Inferior parietal cortex (tissue), 1 donor: ENCODE results near the gene TJAP1.
"Not testable (repeated sequence)": the region's sequence is repeated elsewhere in the genome, so short reads cannot be mapped to it uniquely, and the experiment has no call there.

Source experiments
- DNase-seq: peaks from one replicate; pipeline ENCODE4 v3.0.0-alpha.2; 2016; ENCODE audit errors: extremely low spot score

The TJAP1 gene

DNA sequence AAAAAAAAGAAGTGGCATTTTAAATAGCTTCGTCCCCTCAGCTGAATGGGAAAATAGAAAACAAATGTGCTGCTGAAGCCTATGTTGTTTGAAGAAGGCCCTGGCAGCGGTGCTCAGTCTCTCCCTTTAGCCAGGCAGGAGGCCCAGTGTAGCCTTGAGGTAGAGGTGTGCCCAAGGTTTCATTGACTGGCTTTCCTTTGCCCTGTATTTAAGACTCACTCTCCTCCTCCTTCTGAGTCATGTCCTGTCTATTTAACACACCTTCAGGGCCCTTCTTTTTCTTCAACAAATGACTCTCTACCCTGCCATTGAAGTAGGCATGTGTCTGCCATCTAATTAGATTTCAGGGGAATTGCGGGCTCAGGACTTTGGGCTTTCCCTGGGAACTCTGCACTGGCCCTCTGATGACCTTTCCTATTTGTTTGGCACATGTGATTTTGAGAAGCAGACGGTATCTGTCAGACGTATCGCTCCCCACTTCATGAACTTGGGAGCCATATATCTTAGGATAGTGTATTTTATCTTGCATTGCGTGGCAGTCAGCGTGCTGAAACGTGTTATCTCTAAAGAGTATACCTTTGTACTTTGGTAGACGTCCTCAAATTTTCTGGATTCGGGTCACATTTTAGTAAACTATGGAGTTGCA, 4.3 kb downstream of the TJAP1 start:
- no peak for DNase-seq

DNA sequence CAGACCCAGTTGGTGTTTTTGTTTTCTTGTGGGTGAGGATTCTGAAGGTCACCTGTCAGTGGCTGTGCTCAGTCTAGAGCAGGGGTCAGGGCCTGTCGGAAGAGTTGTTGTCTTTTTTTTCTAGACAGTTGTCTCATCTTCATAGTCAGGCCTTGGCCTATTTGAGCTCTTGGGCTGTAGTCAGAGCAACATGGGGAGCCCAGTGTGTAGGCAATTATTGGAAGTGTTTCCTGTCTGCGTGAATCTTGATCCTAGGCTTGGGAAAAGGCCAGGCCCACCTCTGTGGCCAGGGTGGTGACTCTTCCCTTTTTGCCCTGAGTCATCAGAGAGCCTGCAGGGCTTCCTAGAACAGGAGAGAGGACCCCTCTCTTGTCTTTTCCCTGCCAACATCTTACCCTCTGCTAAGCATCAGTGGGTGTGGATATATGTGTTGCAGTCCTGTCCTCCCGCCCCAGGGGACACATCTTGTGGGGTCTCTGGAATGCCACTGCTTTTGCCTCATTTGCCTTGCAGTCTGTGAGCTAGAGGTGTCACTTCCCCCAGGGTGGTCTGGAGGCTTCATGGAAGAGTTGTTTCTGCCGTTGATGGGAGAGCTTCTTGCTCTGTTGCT, 11.4 kb downstream of the TJAP1 start:
- no peak for DNase-seq

DNA sequence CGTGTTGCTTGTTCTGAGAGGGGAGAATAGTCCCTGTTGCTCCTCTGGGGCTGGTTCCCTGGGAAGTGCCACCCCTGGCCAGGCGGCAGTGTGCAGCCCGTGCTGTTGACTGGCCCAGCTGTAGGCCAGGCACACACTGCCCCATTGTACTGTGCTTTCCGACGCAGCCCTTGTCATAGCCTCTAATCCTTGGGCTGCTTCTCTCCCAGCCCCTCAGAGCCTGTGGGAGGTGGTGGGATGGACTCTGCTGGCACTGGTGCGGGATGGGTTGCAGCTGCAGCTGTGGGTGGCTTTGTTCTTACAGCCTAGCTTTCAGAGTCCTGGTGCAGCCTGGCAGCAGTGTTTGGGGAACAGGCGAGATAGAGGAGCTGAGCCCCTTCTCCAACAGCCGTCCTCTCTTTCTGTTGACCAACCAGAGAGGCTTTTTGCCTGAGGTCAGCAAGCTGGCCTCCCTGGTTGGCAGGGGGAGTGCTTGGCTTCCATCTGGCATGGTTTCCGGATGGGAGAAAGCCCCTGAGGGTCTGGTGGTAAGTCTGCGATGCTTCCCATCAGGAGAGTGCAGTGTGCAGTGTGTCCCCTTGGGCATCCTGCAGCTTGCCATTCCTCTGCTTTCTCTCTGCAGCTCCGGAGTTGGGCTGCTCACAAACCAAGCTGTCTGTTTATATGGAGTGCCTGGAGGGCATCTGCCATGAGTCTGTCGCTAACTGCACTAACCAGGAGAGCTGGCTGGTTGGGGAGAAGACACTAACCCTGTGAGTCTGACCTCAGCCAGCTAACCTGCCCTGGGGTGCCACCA, 12.1 kb downstream of the TJAP1 start:
- DNase-seq, result peak; percentile 88

DNA sequence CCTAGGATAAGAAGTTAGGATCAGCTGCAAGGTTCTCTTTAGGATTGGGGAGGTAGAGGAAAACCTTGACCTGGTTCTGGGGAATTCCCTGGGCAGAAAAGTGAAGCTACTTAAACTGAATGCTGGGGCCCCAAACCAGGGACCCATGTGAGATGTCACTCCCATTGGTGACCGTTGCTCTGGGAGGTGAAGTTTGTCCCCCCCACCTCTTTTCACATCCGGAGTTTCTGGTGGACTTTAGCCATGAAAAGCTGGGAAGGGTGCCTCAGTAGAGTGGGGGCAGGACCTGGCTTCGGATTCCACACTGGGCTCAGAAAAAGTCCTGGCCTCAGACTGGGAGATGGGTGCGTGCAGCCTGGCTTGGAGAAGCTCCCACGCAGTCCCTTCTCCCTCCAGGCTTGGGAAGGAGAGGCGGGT, 13.2 kb downstream of the TJAP1 start:
- DNase-seq, result no peak

DNA sequence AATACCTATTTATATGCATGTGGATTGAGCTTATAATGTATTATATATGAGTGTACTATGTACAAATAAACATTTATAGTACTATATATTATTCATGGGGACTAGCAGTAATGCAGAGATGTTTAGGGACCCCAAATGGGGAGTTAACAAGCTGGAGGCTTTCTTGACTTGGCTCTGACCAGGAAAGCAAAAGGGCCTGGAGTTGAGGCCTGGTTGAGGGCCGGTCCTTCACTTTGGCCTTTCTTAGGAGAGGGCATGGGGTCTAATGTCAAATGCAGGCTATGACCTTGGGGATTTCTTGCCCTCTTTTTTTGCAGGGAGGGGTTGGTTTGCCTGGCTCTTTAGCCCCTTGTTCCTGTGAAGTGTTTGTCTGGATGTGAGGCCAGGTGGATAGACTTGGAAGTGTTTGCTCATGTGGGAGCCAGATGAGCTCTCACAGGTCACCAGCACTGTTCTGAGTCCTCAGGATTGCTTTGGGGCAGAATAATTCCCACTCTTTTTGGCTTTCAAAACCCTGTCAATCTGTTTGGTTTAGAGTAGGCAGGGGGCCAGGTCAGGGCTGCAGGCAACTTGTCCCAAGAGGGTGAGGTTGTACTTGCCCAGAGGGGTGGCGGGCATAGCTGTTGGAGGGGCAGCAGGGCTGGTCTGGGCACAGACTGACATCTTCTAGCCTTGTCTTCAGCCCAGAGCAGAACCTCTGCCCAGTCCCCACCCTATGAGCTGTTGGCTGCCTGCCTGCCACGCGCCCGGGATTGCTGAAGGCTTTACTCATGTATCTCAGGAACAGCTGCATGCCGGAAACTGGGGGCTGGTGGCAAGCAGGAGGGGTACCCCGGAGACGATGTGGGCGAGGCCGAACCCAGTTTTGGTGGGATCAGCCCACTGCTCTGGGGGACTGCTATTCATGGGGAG, 14.6 kb downstream of the TJAP1 start:
- DNase-seq, result peak; percentile 73

DNA sequence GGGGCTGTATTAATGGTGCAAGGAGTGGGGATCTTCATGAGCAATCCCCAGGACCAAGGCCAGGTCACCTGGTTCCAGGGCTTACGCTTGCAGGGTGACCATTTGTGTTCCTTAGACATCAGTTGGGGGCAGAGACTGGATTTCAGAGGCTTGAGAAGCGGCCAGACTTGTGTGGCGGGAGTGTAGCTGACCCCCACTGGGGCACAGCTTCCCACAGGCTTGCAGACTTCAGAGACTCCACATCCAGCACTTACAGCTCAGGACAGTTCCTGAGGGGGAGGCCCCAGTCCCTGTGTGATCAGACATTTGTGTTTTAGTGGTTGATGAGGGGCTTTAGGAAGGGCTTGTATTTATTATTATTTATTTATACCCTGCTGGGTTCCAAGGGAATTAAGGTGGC, 15.3 kb downstream of the TJAP1 start:
- DNase-seq, result no peak

DNA sequence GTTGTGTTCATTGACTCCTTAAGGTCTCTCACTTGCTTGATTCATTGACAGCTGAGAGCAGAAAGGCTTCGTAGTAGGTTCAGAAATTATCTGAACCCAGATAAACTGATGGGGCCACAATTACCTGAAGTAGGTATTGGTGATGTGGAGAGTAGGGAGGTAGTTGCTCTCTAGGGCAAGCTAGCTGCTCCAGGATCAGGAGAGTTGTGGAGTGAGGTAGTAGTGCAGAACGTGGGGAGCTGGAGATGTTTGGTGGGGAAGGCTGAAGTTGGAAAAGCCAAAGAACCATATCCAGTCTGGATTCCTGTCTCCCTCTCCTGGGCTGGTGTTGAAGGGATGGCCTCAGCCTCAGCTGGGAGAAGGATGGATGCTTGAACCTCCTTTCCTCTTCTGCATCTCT, 15.9 kb downstream of the TJAP1 start:
- DNase-seq, result no peak

DNA sequence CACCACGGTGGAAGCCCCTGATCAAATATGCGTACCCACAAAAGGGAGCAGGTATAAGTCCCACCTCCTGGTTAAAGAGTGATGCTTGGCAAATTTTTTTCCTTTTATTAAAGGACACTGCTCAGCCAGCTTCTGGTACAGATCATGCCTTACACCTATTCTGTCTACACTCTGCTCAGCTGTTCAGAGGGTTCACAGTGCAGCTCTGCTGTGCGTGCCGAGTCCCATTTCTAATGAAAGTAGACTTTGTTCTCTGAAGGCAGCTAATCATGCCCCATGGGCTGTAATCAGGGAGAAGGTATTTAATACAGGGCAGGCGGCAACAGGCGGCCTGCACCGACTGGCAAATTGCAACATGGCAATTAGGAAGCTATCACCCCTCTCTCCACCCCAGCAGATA, 16.5 kb downstream of the TJAP1 start:
- DNase-seq, result no peak

DNA sequence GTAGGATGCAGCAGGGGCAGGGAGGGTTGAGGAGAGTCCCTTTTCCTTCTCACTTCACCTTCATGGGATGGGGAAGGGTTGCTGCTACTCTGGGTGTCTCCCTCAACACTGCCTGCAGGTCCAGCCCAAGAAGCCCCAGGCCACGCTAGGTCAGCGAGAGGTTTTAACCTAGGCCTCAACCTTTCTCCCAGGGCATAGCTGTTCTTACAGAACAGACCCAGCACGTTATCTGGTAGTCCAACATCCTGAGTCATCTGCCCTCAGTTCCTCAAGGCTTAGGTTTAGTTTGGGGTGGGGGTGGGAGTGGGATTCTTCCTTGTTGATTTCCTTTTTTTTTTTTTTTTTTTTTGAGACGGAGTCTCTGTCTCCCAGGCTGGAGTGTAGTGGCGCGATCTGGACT, 17.0 kb downstream of the TJAP1 start:
- no peak for DNase-seq

DNA sequence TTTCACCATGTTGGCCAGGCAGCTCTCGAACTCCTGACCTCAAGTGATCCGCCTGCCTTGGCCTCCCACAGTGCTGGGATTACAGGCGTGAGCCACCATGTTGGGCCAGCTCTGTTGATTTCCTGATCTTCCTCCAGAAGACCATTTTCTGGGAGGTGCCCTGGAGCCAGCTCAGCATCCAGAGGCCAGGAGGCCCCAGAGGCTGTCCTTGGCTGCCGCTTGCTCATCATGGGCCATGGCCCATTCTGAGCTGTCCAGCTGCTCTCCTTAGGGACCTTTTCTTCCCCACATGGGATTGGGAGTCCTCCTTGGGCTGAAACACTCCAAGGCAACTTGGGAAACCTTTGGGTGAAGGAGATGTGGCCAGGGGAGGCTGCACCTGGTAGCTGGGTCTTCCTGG, 17.4 kb downstream of the TJAP1 start:
- DNase-seq, result no peak

DNA sequence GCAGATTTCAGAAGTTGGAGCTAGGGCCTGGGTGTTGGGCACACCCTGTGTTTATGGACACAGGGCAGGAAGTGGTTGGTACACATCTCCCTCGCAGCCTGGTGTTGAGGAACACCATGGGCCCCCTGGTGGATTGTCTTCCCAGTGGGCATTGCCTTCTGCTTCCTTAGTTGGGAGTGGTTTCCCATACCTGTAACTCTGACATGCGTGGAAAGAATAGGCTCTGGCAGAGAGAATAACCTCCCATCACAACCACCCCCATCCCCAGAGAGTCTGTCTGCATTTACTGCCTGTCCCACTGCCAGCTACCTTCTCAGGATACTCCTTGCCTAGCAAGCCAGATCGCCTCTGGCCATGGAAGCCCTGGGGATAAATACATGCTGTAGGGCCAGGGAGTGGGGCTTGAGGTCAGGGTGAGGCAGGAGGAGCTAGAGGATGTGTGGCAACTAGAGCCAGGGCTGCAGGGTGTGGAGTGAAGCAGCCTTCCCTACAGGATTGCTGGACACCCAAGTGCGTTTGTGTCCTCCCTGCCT, 18.1 kb downstream of the TJAP1 start:
- no peak for DNase-seq

DNA sequence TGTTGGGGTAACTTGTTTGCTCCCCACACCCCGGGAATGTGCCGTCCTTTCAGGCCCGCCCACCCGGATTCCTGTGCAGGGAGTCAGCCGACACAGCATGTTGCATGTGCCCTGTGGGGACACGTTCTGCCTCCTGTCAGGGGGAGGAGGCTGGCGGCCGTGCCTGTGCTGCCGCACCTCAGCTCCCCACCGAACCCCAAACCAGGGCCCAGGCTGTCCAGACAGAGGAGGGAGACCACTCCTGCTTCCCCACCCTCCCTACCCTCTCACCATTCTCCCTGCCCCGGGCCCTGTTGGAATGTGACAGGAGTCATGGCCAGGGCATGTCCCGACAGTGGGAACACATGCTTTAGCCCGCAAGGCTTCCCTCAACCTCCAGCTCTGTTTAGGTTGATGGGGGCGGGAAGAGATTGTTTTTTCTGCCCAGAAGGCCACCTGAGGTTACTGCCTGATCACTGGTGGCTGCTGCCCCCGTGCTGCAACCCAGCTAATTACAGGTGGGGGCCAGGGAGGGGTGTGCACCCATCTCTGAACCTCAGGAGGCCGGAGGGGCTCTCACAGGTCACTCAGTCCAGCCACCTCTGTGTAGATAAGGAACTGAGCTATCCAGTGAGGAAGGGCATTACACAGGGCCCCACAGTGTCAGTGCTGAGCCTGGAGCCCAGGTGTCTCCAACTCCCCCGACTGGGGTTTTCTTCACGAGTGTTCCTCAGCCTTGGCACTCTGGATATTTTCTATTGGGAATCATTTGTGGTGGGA, 19.2 kb downstream of the TJAP1 start:
- no peak for DNase-seq

DNA sequence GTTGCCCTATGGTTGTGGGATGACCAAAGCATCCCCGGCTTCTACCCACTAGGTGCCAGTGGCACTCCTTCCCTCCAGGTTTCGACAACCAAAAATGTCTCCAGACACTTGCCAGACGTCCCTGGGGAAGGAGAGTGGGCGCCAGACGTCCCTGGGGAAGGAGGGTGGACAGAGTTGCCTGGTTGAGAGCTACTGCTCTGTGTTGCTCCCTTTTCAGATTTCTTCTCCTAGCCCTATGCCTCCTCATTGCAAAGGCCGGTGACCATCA, 19.7 kb downstream of the TJAP1 start:
- DNase-seq, result no peak

DNA sequence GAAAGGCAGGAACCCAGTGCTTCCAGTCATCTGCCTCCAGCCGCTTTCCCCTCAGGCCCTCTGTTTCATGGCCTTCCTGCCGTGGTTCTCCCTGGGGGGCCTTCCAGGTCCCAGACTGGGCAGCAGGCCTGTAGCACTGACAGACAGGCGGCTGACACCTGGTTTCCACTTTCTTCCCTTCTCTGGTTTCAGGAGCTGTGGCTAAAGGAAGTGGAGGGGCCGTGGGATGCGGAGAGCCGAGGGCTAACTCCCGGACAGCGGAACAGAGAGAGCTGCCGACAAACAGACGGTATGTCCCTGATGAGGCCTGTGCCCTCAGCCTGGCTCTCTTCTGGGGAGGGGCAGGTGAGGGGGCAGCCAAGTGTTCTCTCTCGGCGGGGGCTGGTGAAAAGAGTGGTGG, 20.3 kb downstream of the TJAP1 start:
- no peak for DNase-seq

DNA sequence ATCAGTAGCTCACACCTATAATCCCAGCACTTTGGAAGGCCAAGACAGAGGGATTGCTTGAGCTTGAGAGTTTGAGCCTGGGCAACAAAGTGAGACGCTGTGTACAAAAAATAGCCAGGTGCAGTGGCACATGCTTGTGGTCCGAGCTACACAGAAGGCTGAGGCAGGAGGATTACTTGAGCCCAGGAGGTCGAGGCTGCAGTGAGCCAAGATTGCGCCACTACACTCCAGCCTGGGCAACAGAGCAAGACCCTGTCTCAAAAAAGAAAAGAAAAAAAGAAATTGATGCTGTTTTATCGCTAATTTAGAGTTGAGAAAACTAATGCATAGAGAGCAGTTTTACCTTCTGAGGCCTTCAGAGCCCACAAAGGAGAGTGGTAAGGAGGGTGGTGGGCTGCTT, 20.9 kb downstream of the TJAP1 start:
- DNase-seq, result not testable (repeated sequence)

DNA sequence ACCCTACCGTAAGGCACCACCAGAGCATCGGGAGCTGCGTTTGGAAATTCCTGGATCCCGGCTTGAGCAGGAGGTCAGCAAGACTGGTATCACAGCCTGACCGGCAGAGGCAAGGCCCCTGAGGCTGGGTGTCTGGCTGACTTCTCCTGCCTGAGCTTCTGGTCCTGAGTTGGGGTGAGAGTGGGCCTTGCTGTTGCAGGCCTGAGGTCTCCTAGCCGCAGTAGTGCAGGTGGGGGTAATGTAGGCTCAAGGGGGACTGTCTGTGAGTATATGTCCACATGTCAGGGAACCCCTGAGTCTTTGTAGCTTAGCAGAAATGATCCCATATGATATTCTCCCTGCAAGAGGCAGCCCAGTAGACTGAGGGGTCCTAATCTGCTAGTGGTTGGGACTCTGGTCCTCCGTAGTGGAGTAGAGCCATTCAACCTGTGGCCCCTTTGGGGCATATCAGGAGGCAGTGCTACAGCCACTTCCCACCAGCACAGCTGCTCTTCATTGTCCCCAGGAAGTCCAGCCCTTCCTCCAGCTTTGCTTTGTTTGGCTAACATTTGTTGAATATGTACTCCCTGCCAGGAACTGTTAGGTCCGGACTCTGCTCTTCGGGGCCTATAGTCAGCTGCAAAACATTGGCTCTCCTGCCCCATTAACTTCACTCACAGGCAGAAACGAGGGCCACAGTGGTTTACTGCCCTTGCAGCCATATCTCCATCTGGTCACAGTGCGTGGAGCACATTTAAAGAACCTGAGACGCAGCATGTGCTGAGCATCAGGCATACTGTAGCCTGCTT, 21.9 kb downstream of the TJAP1 start:
- DNase-seq, result no peak

DNA sequence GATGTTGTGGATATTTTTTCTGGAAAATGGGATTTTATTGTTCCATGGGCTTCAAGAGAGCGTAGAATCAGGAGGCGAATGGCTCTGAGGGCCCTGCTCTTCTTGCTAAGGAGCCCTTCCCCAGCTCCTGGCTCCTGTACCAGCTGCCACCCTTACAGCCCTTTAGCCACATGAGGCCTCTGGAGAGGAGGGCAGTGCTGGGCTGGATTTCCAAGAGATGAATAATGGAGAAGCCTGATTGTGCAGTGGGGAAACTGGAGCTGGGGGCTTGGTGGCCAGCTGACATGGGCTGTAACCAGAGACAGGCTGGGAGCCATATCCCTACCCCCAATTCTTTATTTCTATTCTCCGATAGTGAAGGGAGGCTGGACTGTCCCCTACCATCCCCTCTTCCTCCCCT, 23.6 kb downstream of the TJAP1 start:
- no peak for DNase-seq

DNA sequence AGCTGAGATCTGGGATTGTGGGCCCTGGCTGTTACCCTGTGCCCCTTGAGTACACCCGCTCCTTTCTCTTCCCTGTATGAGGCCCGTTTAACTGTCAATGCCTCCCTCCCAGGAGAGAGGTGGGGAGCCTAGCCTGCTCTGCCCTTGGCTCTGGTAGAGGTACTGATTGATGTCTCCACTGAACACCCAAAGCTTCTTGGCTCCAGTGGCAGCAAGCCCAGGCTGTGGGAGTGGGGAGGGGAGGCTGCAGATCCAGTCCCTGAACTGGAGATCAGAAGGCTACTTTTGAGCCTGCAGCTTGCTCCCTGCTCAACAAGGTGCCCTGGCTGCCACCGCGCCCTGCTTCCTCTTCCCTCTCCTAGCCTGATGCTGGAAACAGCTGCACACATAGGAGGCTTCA, 25.3 kb downstream of the TJAP1 start:
- no peak for DNase-seq

DNA sequence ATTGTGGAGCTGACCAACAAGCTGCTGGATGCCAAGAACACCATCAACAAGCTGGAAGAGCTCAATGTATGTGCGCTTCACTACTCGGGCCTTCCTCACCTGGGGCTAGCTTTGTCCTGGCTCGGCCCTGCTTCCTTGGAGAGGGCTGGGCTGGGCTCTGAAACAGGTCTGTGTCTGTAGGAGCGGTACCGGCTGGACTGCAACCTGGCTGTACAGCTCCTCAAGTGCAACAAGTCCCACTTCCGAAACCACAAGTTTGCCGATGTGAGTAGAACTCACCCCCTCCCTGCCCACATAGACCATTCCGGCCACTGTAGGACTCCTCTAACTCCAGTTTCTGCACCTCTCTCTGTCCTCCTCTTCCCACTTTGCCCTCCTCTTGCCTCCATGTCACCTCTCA, 26.1 kb downstream of the TJAP1 start:
- no peak for DNase-seq

DNA sequence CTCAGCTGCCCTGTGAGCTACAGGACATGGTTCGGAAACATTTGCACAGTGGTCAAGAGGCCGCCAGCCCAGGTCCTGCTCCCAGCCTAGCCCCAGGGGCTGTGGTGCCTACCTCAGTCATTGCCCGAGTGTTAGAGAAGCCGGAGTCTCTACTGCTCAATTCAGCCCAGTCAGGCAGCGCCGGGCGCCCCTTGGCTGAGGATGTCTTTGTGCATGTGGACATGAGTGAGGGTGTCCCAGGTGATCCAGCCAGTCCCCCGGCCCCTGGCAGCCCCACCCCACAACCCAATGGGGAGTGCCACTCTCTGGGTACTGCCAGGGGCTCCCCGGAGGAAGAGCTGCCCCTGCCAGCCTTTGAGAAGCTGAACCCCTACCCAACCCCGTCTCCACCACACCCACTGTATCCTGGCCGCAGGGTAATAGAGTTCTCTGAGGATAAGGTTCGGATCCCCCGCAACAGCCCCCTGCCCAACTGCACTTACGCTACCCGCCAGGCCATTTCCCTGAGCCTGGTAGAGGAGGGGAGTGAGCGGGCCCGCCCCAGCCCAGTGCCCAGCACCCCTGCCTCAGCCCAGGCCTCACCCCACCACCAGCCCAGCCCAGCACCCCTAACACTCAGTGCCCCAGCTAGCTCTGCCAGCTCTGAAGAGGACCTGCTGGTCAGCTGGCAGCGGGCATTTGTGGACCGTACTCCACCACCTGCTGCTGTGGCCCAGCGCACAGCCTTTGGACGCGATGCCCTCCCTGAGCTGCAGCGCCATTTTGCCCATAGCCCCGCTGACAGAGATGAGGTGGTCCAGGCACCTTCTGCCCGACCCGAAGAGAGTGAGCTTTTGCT, 27.6 kb downstream of the TJAP1 start:
- no peak for DNase-seq
